Stimulated activated naive CD4-positive, alpha-beta T cell treated with Interleukin-2 at 50 U/mL for 16 hours (primary cell): Measurements from ENCODE around the gene THAP8.

ENCODE experiments used
- DNase-seq: peaks from one replicate; lab custom pipeline; 2025; lab: John Stamatoyannopoulos, UW

The THAP8 gene

GRCh38 chr19:36030264-36031148 lies 23.6 kb downstream of the THAP8 start:
- no peak for DNase-seq

- no peak for DNase-seq
Observed at GRCh38 chr19:36028313-36029041, 25.6 kb downstream of the THAP8 start.

- no peak for DNase-seq
Observed at GRCh38 chr19:36027696-36028095, 26.4 kb downstream of the THAP8 start.

GRCh38 chr19:36026091-36026876 lies 27.8 kb downstream of the THAP8 start:
- no peak for DNase-seq

GRCh38 chr19:36025541-36025940 lies 28.5 kb downstream of the THAP8 start:
- no peak for DNase-seq

- DNase-seq, result no peak
Observed at GRCh38 chr19:36023432-36023831, 30.7 kb downstream of the THAP8 start.

GRCh38 chr19:36019061-36019670 lies 34.9 kb downstream of the THAP8 start:
- no peak for DNase-seq

- DNase-seq, result peak; percentile 100
Observed at GRCh38 chr19:36014012-36014924, 39.8 kb downstream of the THAP8 start, which contains the start of gene ALKBH6. ALKBH6 (minus strand) TSS chr19:36014213; CDS start chr19:36013397, 816 bp downstream.

GRCh38 chr19:36013280-36014011 lies 40.6 kb downstream of the THAP8 start:
- no peak for DNase-seq

GRCh38 chr19:36010402-36010801 lies 43.7 kb downstream of the THAP8 start:
- no peak for DNase-seq

- no peak for DNase-seq
Observed at GRCh38 chr19:36009633-36010379, 44.3 kb downstream of the THAP8 start.

GRCh38 chr19:36009220-36009619 lies 44.9 kb downstream of the THAP8 start:
- DNase-seq, result peak; percentile 43

- DNase-seq, result no peak
Observed at GRCh38 chr19:36008336-36008978, 45.6 kb downstream of the THAP8 start, which contains the start of gene SYNE4. SYNE4 (minus strand) TSS chr19:36008813; CDS start chr19:36008681, 132 bp downstream.

GRCh38 chr19:36006955-36007354 lies 47.1 kb downstream of the THAP8 start:
- DNase-seq, result no peak

- DNase-seq, result no peak
Observed at GRCh38 chr19:36003284-36003683, 50.8 kb downstream of the THAP8 start.

GRCh38 chr19:36001605-36002004 lies 52.5 kb downstream of the THAP8 start:
- no peak for DNase-seq

- DNase-seq, result no peak
Observed at GRCh38 chr19:35996777-35997176, 57.3 kb downstream of the THAP8 start.
